Transverse colon (tissue), 4 donors: Measurements from ENCODE around the gene NEK1. TPM values are rescaled to one million over a fixed set of nuclear protein-coding genes. Genes with fewer than 3 reads are reported as not detected.

Source experiments
- DNase-seq: peaks from one replicate; pipeline ENCODE4 v3.0.0-alpha.2; 2019
- H3K27ac ChIP-seq, 4 donors: fragments of 200-600 bp; sonication (generic); 2 replicates each; pipeline ENCODE4 v1.5.1; 2016 to 2018; ENCODE audit warnings: inconsistent platforms in 4 of 4
- H3K27me3 ChIP-seq: fragments of 200-600 bp; sonication (generic); 2 replicates; pipeline ENCODE4 v1.5.1; 2017; ENCODE audit warnings: inconsistent platforms
- H3K36me3 ChIP-seq, 4 donors: fragments of 200-600 bp; sonication (generic); 2 replicates each; pipeline ENCODE4 v1.5.1; 2017 to 2019; ENCODE audit warnings: inconsistent platforms in 4 of 4
- H3K4me1 ChIP-seq, 4 donors: fragments of 200-600 bp; sonication (generic); 2 replicates each; pipeline ENCODE4 v1.5.1; 2017 to 2020; ENCODE audit warnings: inconsistent platforms in 4 of 4
- H3K4me3 ChIP-seq, 4 donors: fragments of 200-600 bp; sonication (generic); 1 replicate in 1 of 4; 2 replicates in 3 of 4; pipeline versions ENCODE4 v1.5.1 to v1.6.1; 2017 to 2019; ENCODE audit warnings: inconsistent platforms in 4 of 4
- H3K9me3 ChIP-seq, 2 donors: fragments of 200-600 bp; sonication (generic); 2 replicates each; pipeline ENCODE4 v1.5.1; 2017 to 2019; ENCODE audit warnings: inconsistent platforms in 2 of 2
- EP300 ChIP-seq: sonication (generic); formaldehyde crosslinking; IDR thresholded peaks from one replicate; pipeline ENCODE4 v1.6.1; 2017; ENCODE audit warnings: antibody characterized with exemption, low read depth
- POLR2A ChIP-seq: fragments of 450-650 bp; IDR thresholded peaks from one replicate; pipeline ENCODE4 v1.6.1; 2016; ENCODE audit warnings: antibody characterized with exemption, mild to moderate bottlenecking, moderate library complexity
- POLR2AphosphoS5 ChIP-seq, 3 donors: sonication (generic); formaldehyde crosslinking; IDR thresholded peaks; one replicate each; pipeline ENCODE4 v1.6.1; 2016; ENCODE audit warnings: antibody characterized with exemption in 3 of 3
- WGBS, 2 donors: methylation state at CpG; one replicate each; pipeline ENCODE4 v1.1.5; 2018; ENCODE audit warnings: low coverage in 1 of 2; 5-methylcytosine and 5-hydroxymethylcytosine counted together
- in situ Hi-C, 4 donors: fragments of 200-750 bp; cut with MboI; loops; one replicate each; pipeline versions ENCODE4 v1.15.0 to v1.15.1; 2017; ENCODE audit warnings: low sequenced_read_pairs in 3 of 4, low pct_ligation_motif_present in 1 of 4, low pct_unique_long_range_greater_than_20kb in 1 of 4
- intact Hi-C: fragments of 100-400 bp; cut with DNase I; formaldehyde crosslinking; loops from one replicate; pipeline ENCODE4 v1.15.1; 2023; ENCODE audit warnings: low total_unique reads
- total RNA-seq, 4 donors: library from RNA; depleted of rRNA; stranded (reverse); fragments of >200 nt; gene quantifications; one replicate each; pipeline ENCODE4 v1.1.0, GENCODE V29; 2016
- TF ChIP-seq, protein P1 (sequence below), 5 experiments: fragments of 200-600 bp in 3 of 5; fragments of 450-650 bp in 2 of 5; sonication (generic) in 3 of 5; IDR thresholded peaks; 1 replicate in 2 of 5; 2 replicates in 3 of 5; pipeline ENCODE4 v1.5.1; 2016 to 2017; ENCODE audit warnings: antibody characterized with exemption in 5 of 5, inconsistent platforms in 3 of 5, mild to moderate bottlenecking in 2 of 5, moderate library complexity in 1 of 5

NEK1 gene
- total RNA-seq, 4 donors from 2014 or later, result 7.6 to 14.9 (median 10.2) TPM

DNA sequence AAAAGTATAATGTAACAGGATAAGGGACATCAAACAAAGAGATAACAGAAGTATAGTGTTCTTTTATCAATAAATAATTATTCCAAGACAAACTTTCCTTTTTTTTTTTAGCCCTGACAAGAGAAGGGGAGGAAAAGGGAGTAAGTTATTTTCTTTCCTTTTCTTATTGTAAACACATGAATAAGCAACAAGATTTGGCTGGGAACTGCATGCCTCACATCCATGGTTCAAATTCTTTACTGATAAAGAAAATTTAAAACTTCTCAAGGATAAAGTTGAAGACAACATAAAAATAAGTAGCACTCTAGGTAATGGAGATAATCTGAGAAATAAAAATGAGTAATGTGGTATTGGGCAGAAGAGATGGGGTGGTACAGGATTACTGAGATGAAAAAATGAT, 71.6 kb downstream of the NEK1 start:
- Histone ChIP-seq H3K27me3 (no peaks in the 10 kb centered on the region), H3K4me3 (no peak overlapping the region), H3K27ac (no peak overlapping the region), H3K9me3 (peaks cover 8 to 14% of the 10 kb centered on the region in 2 donors), H3K36me3 (peaks cover 0 to 10% (median 0%) of the 10 kb centered on the region in 4 donors), H3K4me1 (no peaks in the 10 kb centered on the region)
- TF ChIP-seq POLR2A (no peak), EP300 (no peak), POLR2AphosphoS5 (IDR thresholded peaks at IDR 0.05) (no peak)
- TF ChIP-seq, protein P1, sequence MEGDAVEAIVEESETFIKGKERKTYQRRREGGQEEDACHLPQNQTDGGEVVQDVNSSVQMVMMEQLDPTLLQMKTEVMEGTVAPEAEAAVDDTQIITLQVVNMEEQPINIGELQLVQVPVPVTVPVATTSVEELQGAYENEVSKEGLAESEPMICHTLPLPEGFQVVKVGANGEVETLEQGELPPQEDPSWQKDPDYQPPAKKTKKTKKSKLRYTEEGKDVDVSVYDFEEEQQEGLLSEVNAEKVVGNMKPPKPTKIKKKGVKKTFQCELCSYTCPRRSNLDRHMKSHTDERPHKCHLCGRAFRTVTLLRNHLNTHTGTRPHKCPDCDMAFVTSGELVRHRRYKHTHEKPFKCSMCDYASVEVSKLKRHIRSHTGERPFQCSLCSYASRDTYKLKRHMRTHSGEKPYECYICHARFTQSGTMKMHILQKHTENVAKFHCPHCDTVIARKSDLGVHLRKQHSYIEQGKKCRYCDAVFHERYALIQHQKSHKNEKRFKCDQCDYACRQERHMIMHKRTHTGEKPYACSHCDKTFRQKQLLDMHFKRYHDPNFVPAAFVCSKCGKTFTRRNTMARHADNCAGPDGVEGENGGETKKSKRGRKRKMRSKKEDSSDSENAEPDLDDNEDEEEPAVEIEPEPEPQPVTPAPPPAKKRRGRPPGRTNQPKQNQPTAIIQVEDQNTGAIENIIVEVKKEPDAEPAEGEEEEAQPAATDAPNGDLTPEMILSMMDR (IDR thresholded peaks at IDR 0.05), result no peak
- no peak for DNase-seq
- in situ Hi-C loops (no loop called here), intact Hi-C loops (no loop called here)

DNA sequence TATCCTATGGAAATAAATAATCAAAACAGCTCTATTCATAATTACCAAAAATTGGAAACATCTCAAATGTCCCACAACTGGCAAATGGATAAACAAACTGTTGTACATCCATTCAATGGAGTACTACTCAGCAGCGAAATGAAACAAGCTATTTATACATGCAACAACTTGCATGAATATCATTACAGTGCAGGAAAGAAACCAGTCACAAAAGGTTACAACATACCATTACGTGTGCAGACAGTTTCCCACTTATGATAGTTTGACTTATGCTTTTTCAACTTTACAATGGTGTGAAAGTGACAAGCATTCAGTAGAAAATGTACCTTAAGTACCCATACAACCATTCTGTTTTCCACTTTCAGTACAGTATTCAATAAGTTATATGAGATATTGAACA, 82.3 kb downstream of the NEK1 start:
- Histone ChIP-seq H3K9me3 (no peaks in the 10 kb centered on the region), H3K27ac (no peak overlapping the region), H3K27me3 (no peaks in the 10 kb centered on the region), H3K4me3 (no peak overlapping the region), H3K4me1 (no peaks in the 10 kb centered on the region), H3K36me3 (peaks cover 0 to 19% (median 5%) of the 10 kb centered on the region in 4 donors)
- intact Hi-C loops, result no loop called here
- TF ChIP-seq, protein P1 (IDR thresholded peaks at IDR 0.05), result no peak
- no peak for TF ChIP-seq POLR2A
- no peak for TF ChIP-seq EP300
- no peak for TF ChIP-seq POLR2AphosphoS5 (IDR thresholded peaks at IDR 0.05)
- in situ Hi-C loops, result no loop called here
- no peak for DNase-seq
- 68 to 90% methylated on average over 2 of the region's 2 CpGs for WGBS, 2 donors

DNA sequence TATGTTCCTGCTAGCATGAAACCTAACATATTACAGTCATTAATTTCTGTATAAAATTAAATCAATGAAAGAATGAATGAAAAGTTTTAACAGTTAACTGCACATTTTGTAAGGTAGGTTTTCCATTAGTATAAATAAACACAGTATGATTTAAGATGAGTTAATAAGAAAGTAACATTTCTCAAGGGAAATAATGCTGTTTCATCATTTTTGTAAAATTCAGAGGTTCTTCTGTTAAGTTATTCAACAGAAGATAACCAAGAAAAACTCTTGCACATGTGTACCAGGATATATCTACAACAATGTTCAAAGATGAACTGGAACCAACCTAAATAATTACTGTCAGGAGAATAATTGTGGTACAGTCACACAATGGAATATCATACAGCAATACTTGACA, 88.6 kb downstream of the NEK1 start:
- no peak for DNase-seq
- Histone ChIP-seq H3K27ac (no peak overlapping the region), H3K27me3 (no peaks in the 10 kb centered on the region), H3K9me3 (no peaks in the 10 kb centered on the region), H3K36me3 (peaks cover 0 to 8% (median 0%) of the 10 kb centered on the region in 4 donors), H3K4me3 (no peak overlapping the region), H3K4me1 (no peaks in the 10 kb centered on the region)
- intact Hi-C loops (no loop called here), in situ Hi-C loops (no loop called here)
- TF ChIP-seq EP300, result no peak
- TF ChIP-seq, protein P1 (IDR thresholded peaks at IDR 0.05), result no peak
- TF ChIP-seq POLR2A, result no peak
- TF ChIP-seq POLR2AphosphoS5 (IDR thresholded peaks at IDR 0.05), result no peak

DNA sequence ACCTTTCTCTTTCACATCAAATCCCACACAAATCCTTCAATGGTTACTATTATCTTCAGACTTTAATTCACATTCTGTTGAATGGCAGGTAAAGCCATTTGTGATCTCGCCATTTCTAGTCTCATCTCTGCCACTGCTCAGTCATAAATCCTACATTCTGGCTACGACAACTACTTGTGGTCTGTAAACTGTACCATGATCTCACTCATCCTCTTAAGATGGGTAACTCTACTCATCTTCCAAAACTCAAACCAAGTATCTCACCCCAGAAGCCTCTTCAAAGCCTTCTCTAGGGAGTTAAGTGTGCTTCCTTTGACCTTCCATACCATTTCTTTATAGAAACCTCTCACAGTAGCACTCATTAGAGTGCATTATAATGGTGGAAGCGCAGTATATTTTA, 101.8 kb downstream of the NEK1 start:
- in situ Hi-C loops (no loop called here), intact Hi-C loops (no loop called here)
- peaks cover 0 to 19% (median 5%) of the 10 kb centered on the region in 4 donors for H3K36me3 ChIP-seq
- H3K27me3 ChIP-seq, result no peaks in the 10 kb centered on the region
- no peaks in the 10 kb centered on the region for H3K4me1 ChIP-seq
- no peaks in the 10 kb centered on the region for H3K9me3 ChIP-seq
- no peak for DNase-seq
- WGBS, 2 donors, result 92 to 97% methylated on average over 2 to 3 of the region's 3 CpGs
- no peak overlapping the region for H3K27ac ChIP-seq
- H3K4me3 ChIP-seq, result no peak overlapping the region
- no peak for TF ChIP-seq POLR2AphosphoS5 (IDR thresholded peaks at IDR 0.05)
- TF ChIP-seq EP300, result no peak
- no peak for TF ChIP-seq POLR2A
- TF ChIP-seq, protein P1 (IDR thresholded peaks at IDR 0.05), result no peak
